ENCODE results near the gene TMEM200C. TPM values are rescaled to one million over a fixed set of nuclear protein-coding genes. Genes with fewer than 3 reads are reported as not detected.

The TMEM200C gene
- total and polyA plus RNA-seq, 2 donors (not counting 1 experiment from before 2014, with no cell fraction given): not detected

DNA sequence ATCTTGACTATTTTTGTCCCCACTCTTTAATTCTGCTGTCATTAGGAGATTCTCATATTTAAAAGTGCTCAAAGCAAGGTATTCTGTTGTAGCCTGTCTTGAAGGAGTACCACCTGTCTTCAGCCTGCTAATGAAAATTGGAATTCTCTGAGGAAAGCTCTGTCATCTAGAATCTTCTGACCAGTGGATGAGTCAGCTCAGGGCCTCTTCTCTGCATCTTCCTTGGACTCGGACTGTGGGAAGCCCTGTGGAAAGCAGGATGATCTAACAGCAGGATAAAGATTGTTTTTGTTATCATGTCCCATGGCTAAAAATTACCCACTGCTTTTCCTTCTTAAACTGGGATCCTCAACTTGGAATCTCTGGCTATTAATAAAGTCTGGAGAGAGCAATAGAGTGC lies 18.7 kb upstream of the TMEM200C start:
- Histone ChIP-seq H3K79me2 (ENCODE audit: control insufficient read depth, insufficient read depth, low read length) (no peaks in the 10 kb centered on the region), H4K20me1 (ENCODE audit: control insufficient read depth, insufficient read depth, low read length, poor library complexity, severe bottlenecking) (no peaks in the 10 kb centered on the region), H3K4me3 (ENCODE audit: control extremely low read depth in 1 of 5, extremely low read depth in 1 of 5, insufficient read depth in 1 of 5, low read depth in 2 of 5, low read length in 4 of 5) (no peak overlapping the region), H3K4me2 (replicated peaks; ENCODE audit: low read depth, low read length, poor library complexity, severe bottlenecking) (no peak overlapping the region), H3K27me3 (replicated peaks in 1 of 4; ENCODE audit: control extremely low read depth in 1 of 4, control insufficient read depth in 3 of 4, insufficient read depth in 4 of 4, low read length in 3 of 4) (peaks cover 0 to 3% (median 0%) of the 10 kb centered on the region in 4 experiments), H3K27ac (ENCODE audit: low read length in 2 of 2) (no peak overlapping the region), H2AFZ (ENCODE audit: insufficient read depth, low read depth, low read length, poor library complexity, severe bottlenecking) (no peak overlapping the region), H3K36me3 (replicated peaks in 1 of 2; ENCODE audit: control extremely low read depth in 1 of 2, control insufficient read depth in 1 of 2, extremely low read depth in 1 of 2, insufficient read depth in 2 of 2, low read length in 1 of 2) (no peaks in the 10 kb centered on the region), H3K9me3 (ENCODE audit: control extremely low read depth in 1 of 3, control insufficient read depth in 2 of 3, insufficient read depth in 1 of 3, low read length in 2 of 3) (no peaks in the 10 kb centered on the region), H3K4me1 (ENCODE audit: control insufficient read depth in 2 of 2, insufficient read depth in 2 of 2, low read length in 2 of 2) (no peaks in the 10 kb centered on the region), H3K9ac (ENCODE audit: low read length) (no peak overlapping the region)
- 40% methylated on average over 1 of the region's 1 CpG for WGBS (ENCODE audit: insufficient coverage)
- DNase-seq: no peak
- Mint-ChIP-seq H3K4me1 (no peaks in the 10 kb centered on the region), H3K27ac (no peak overlapping the region), H3K9me3 (ENCODE audit: insufficient read depth) (no peaks in the 10 kb centered on the region), H3K4me3 (no peak overlapping the region), H3K27me3 (peaks cover 13% of the 10 kb centered on the region)
- no peak for TF ChIP-seq EZH2 (IDR thresholded peaks at IDR 0.05; ENCODE audit: borderline replicate concordance, insufficient read depth, low read depth, low read length, poor library complexity, severe bottlenecking)
- TF ChIP-seq, protein P1, sequence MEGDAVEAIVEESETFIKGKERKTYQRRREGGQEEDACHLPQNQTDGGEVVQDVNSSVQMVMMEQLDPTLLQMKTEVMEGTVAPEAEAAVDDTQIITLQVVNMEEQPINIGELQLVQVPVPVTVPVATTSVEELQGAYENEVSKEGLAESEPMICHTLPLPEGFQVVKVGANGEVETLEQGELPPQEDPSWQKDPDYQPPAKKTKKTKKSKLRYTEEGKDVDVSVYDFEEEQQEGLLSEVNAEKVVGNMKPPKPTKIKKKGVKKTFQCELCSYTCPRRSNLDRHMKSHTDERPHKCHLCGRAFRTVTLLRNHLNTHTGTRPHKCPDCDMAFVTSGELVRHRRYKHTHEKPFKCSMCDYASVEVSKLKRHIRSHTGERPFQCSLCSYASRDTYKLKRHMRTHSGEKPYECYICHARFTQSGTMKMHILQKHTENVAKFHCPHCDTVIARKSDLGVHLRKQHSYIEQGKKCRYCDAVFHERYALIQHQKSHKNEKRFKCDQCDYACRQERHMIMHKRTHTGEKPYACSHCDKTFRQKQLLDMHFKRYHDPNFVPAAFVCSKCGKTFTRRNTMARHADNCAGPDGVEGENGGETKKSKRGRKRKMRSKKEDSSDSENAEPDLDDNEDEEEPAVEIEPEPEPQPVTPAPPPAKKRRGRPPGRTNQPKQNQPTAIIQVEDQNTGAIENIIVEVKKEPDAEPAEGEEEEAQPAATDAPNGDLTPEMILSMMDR (IDR thresholded peaks at IDR 0.05): no peak
- no peak for ATAC-seq (ENCODE audit: low read depth)
- intact Hi-C loops (cut with micrococcal nuclease): no loop called here
- CTCF ChIA-PET: interaction anchor here (0.6 to 0.9 kb wide), 2 partner anchors 11 to 36 kb away, joined by 3 to 4 read pairs; no protein-coding TSS in a partner anchor
- POLR2A ChIA-PET: no interaction called here

DNA sequence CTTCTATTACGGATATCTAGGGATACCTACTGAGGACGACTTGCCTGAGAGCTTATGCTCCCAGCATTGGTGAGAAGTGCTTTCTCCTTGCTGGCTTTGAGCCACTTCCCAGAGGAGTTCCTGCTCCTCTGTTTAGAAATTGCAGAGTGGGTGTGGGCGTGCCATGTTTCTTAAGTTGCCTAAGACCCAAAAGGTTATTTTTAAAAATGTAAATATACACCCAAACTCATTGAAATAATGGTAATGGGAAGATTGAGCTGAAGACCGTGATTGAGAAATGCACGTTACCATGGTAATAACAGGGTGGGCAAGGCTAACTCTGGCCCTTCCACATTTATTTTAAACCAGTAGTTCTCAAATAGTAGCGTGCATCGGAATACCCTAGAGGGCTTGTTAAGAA lies 17.2 kb upstream of the TMEM200C start:
- no peak for TF ChIP-seq EZH2 (IDR thresholded peaks at IDR 0.05; ENCODE audit: borderline replicate concordance, insufficient read depth, low read depth, low read length, poor library complexity, severe bottlenecking)
- TF ChIP-seq, protein P1 (IDR thresholded peaks at IDR 0.05): no peak
- Histone ChIP-seq H3K27me3 (replicated peaks in 1 of 4; ENCODE audit: control extremely low read depth in 1 of 4, control insufficient read depth in 3 of 4, insufficient read depth in 4 of 4, low read length in 3 of 4) (peaks cover 0 to 3% (median 0%) of the 10 kb centered on the region in 4 experiments), H3K4me2 (replicated peaks; ENCODE audit: low read depth, low read length, poor library complexity, severe bottlenecking) (no peak overlapping the region), H3K9me3 (ENCODE audit: control extremely low read depth in 1 of 3, control insufficient read depth in 2 of 3, insufficient read depth in 1 of 3, low read length in 2 of 3) (no peaks in the 10 kb centered on the region), H3K4me3 (ENCODE audit: control extremely low read depth in 1 of 5, extremely low read depth in 1 of 5, insufficient read depth in 1 of 5, low read depth in 2 of 5, low read length in 4 of 5) (no peak overlapping the region), H3K79me2 (ENCODE audit: control insufficient read depth, insufficient read depth, low read length) (no peaks in the 10 kb centered on the region), H3K4me1 (ENCODE audit: control insufficient read depth in 2 of 2, insufficient read depth in 2 of 2, low read length in 2 of 2) (no peaks in the 10 kb centered on the region), H4K20me1 (ENCODE audit: control insufficient read depth, insufficient read depth, low read length, poor library complexity, severe bottlenecking) (no peaks in the 10 kb centered on the region), H2AFZ (ENCODE audit: insufficient read depth, low read depth, low read length, poor library complexity, severe bottlenecking) (no peak overlapping the region), H3K27ac (ENCODE audit: low read length in 2 of 2) (no peak overlapping the region), H3K9ac (ENCODE audit: low read length) (no peak overlapping the region), H3K36me3 (replicated peaks in 1 of 2; ENCODE audit: control extremely low read depth in 1 of 2, control insufficient read depth in 1 of 2, extremely low read depth in 1 of 2, insufficient read depth in 2 of 2, low read length in 1 of 2) (no peaks in the 10 kb centered on the region)
- DNase-seq: no peak
- POLR2A ChIA-PET: no interaction called here
- 68% methylated on average over 2 of the region's 7 CpGs for WGBS (ENCODE audit: insufficient coverage)
- CTCF ChIA-PET: no interaction called here
- no peak overlapping the region for H3K27ac Mint-ChIP-seq
- peaks cover 11% of the 10 kb centered on the region for H3K27me3 Mint-ChIP-seq
- no peak overlapping the region for H3K4me3 Mint-ChIP-seq
- H3K9me3 Mint-ChIP-seq (ENCODE audit: insufficient read depth): no peaks in the 10 kb centered on the region
- ATAC-seq (ENCODE audit: low read depth): no peak
- H3K4me1 Mint-ChIP-seq: no peaks in the 10 kb centered on the region
- intact Hi-C loops (cut with micrococcal nuclease): no loop called here
